NCI-H748 treated with DMSO at 0.1 percent for 48 hours (cell line): Measurements from ENCODE around the gene SLC30A10.
"Not testable (repeated sequence)": the region's sequence is repeated elsewhere in the genome, so short reads cannot be mapped to it uniquely, and the experiment has no call there.

Experiments
- DNase-seq: peaks from one replicate; lab custom pipeline; 2025; lab: John Stamatoyannopoulos, UW

SLC30A10 gene

DNA sequence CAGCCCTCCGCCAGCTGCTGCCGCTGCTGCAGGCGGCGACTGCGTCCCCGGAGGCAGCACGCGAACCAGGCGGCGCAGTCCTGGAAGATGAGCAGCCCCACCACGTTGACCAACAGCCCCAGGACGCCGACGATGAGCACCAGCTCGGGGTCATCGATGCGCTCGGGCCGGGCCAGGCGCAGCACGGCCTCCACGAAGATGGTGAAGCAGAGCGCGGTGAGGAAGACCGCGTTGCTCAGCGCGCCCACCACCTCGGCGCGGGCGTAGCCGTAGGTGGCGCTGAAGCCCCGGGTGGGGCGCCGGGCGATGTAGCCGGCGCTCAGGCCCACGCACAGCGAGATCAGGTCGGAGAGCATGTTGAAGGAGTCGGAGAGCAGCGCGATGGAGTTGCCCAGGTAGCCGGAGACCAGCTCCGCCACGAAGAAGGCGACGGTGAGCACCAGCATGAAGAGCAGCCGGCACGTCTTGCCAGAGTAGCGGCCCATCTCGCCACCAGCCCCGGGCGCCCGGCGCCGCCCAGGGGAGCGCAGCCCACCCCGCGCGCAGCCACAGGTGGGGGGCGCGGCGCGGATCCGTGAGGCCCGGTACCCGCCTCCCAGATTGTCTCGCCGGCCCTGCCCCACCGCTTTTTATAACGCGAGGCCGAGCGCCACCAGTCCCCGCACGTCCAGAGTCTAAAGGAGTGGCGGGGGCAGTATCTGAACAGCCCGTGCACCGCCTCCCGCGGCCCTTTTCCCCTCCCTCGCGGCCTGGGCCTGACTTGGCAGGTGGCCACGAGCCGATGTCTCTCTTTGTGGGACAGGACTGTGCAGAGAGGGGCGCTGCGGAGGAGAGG, at the start of gene SLC30A10:
Gene SLC30A10 (minus strand): TSS at position 602 of the 835 bp plus-strand sequence. CDS start 117 bp downstream, at position 485.
- DNase-seq: peak; percentile 39

- no peak for DNase-seq
Measured at GRCh38 chr1:219973213-219973612, 44.9 kb upstream of the SLC30A10 start.

DNA sequence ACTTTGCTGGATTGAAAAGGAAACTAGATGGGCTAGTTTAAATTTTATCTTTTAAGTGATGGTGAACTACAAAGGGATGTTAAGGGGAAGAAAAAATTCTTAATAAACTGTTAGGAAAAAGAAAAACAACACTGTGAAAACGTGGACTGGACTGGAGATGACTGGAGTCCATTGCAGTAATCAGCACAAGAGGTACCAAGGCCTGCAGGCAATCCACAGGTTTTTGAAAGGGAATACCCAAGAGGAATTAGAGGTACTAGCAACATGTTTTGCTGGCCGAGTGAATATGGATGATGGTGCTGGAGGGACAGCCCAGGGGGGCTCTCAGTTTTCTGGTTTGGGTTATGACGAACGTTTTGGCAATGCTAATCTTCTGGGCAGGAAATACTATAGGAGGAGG, 39.0 kb upstream of the SLC30A10 start:
- DNase-seq: no peak

- no peak for DNase-seq
Measured at GRCh38 chr1:219966071-219966349, 37.7 kb upstream of the SLC30A10 start.

- no peak for DNase-seq
Measured at GRCh38 chr1:219965285-219966070, 37.1 kb upstream of the SLC30A10 start.

DNA sequence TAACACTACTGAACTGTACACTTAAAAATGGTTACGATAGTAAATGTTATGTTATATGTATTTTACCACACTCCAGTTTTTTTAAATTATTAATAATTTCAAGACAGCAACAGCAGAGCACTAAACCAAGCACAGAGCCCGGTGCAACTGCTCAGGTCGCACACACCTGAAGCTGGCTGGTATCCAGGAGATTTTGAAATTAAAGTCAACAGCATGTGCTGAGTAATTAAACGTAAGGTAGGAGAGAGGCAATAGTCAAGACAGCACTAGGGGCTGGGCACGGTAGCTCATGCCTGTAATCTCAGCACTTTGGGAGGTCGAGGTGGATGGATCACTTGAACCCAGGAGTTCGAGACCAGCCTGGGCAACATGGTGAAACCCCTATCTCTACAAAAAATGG, 35.1 kb upstream of the SLC30A10 start:
- no peak for DNase-seq

- DNase-seq: no peak
Measured at GRCh38 chr1:219961684-219962083, 33.3 kb upstream of the SLC30A10 start.

GRCh38 chr1:219959540-219960203, 31.3 kb upstream of the SLC30A10 start:
- DNase-seq: no peak

DNA sequence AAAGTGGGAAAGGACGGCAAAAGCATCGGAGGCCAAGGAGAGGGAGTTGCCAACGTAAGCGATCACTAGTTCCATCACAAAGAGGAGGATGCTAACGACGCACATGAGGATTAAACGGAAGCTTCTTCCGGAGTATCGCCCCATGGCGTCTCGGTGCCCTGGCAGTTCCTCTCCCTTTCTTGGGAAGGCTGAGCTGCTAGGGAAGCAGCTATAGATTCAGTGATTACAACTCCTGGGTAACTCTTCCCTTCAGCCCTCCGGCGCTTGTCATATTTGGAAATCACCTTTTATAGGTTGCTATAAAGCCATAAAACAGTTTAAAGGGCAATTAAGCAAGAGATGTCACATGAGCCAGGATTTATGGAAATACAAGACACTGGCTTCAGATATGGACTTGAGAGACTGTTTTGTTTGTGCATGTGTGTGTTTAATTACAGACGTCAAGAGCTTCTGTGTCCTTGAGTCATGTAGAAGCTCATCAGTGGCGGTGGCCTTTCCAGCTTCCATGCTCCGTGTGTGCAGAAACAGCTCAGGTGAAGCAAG, 30.6 kb upstream of the SLC30A10 start:
- DNase-seq: no peak

- DNase-seq: no peak
Measured at GRCh38 chr1:219954736-219955421, 26.5 kb upstream of the SLC30A10 start.

DNA sequence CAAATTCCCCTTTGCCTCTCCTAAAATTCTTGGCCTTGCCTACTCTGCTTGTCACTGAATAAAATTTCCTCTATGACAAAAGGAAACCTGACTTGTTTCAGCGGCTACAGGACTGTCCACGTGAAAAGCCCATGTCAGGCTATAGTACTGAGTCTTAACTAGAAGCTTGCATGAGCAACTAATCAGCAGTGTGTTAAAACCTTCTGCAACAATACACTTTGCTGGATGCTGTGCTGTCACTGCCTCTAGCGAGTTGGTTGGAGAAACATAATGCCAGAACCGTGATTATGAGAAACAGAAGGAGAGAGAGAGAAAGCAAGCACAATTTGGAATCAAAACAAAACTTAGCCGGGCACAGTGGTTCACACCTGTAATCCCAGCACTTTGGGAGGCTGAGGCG, 25.7 kb upstream of the SLC30A10 start:
- DNase-seq: no peak

GRCh38 chr1:219952361-219952760, 24.0 kb upstream of the SLC30A10 start:
- no peak for DNase-seq

DNA sequence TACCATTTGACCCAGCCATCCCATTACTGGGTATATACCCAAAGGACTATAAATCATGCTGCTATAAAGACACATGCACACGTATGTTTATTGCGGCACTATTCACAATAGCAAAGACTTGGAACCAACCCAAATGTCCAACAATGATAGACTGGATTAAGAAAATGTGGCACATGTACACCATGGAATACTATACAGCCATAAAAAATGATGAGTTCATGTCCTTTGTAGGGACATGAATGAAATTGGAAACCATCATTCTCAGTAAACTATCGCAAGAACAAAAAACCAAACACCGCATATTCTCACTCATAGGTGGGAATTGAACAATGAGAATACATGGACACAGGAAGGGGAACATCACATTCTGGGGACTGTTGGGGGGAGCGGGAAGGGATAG, 20.9 kb upstream of the SLC30A10 start:
- not testable (repeated sequence) for DNase-seq

- not testable (repeated sequence) for DNase-seq
Measured at GRCh38 chr1:219948766-219949165, 20.4 kb upstream of the SLC30A10 start.

DNA sequence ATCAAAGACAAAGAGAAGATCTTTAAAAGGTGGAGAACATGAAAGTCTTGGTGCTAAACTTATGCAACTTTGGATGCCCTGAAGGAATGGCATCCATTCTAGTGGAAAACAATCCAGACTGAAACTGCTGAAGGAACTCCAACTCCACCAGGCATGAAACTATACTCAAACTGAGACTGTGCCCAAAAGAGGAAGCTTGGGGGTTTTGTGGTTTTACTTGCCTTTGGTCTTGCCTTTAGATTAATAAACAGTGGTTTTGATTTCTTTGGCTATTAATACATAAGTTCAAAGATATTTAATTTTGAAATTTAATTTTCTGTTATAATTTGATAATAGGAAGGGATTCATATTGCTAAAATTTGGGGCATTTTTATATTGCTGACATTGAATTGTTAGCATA, 17.4 kb upstream of the SLC30A10 start:
- no peak for DNase-seq

DNA sequence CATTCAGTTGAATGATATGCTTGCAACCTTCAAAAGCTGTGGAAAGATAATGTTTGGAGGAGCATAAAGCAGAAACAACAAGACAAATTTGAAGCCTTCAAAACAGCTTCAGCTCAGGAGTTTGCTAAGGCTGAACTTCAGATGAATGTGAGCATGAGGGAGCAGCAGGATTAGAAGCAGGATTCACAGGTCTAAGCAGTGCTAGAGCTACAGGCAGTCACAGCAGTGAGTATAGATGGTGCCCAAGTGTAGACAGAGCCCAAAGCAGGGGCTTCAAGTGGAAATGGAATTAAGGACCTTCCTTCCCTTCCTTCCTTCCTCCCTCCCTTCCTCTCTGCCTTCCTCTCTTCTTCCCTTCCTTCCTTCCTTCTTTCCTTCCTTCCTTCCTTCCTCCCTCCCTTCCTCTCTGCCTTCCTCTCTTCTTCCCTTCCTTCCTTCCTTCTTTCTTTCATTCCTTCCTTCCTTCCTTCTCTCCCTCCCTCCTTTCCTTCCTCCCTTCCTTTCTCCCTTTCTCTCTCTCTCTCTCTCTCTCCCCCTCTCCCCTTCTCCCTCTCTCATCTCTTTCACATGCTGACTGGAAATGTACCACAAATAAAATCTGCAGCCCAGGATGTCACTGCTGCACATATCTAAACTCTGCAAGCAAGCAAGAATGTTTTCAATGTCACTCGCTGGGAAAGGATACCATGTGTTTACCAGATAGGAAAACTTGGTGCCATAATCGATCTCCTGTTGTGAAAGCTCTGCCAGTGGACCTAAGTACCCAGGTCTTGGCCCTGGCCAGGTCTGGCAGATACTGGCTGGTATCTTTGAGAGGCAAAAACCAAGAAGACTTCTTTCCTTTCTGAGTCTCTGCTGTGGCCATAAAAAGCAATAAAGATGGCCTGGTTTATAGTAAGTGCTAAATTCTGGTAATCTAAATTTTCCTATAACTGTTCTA, 13.1 kb upstream of the SLC30A10 start:
- no peak for DNase-seq

DNA sequence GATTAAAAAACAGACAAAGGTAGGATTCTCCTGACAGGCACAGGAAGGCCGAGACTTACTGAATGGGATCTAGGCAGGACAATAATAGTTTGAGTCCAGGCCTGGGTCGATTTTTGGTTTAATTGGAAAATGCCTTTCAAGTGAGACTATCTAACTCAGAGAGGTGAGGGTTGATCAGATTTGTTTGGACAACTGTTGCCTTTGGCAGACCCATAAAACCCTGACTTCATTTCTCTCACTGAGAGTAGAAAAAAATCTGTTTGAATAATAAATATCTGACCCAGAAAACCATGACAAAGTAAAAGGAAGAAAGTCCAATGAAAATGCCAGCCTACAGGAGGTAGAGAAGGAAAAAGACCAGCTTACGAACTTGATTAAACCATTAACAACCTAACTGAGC, 12.3 kb upstream of the SLC30A10 start:
- DNase-seq: no peak

DNA sequence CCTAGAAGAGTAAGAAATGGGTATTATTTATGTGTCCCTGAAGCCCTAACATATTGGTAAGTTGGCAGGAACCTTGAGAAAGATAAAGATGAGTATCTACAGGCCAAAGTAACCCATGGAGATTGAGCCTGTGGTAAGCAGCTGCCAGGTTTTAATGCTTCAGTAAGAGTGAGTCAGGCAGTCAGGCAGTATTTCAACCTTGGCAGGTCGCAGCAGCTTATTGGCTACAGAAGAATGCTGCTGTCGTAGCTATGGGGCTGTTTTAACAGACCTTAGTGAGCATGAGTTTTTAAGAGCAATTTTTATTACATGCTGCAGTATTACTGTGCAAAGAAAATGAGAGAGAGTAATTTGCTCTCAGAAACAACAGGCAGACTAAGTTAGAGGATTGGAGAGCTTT, 10.3 kb upstream of the SLC30A10 start:
- DNase-seq: no peak

GRCh38 chr1:219933763-219934162, 5.4 kb upstream of the SLC30A10 start:
- DNase-seq: not testable (repeated sequence)

GRCh38 chr1:219931033-219931432, 2.7 kb upstream of the SLC30A10 start:
- DNase-seq: no peak

DNA sequence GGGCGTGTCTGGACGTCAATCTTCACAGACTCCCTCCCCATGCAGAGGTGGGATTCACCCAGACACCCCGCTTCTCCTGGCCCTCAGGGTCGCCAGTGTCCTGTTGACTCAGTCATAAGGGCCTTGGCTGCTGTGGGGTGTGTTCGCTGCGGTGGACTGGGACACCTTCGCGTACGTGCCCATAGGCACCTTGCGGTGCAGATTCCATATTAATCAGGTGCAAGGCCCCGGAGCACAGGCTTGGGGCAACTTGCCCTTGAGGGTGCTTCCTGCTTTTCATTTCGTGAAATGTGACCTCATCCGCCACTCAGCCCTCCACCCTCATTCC, 398 bp upstream of the SLC30A10 start:
- DNase-seq: no peak
